CD4-positive, alpha-beta T cell treated with Interferon gamma for 1 hour (primary cell): ENCODE data around the gene PRKN.

Experiments
- DNase-seq: peaks from one replicate; pipeline ENCODE4 v3.0.0-alpha.2; 2020

Gene PRKN

GRCh38 chr6:161393292-161393691 is 1334.3 kb downstream of the PRKN start:
- DNase-seq = no peak

DNA sequence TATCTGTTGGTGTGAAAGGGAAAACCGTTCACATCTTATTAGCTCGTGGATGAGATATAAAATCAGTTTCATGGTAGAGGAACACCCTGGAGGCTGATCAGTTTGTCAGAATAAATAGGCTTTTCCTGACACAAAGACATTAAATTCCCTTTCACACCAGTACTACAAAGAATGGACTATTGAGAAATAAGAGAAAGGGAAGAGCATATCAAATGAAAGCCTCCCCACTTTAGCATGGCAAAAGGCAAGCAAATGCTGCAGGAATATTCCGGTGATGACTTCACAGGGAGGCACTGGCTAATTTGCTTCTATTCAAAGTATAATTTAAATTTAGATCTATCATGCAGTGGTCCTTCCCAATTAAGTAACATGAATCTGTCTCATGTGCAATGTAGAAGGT is 1337.8 kb downstream of the PRKN start:
- no peak for DNase-seq

GRCh38 chr6:161383951-161384350 is 1343.6 kb downstream of the PRKN start:
- no peak for DNase-seq

DNA sequence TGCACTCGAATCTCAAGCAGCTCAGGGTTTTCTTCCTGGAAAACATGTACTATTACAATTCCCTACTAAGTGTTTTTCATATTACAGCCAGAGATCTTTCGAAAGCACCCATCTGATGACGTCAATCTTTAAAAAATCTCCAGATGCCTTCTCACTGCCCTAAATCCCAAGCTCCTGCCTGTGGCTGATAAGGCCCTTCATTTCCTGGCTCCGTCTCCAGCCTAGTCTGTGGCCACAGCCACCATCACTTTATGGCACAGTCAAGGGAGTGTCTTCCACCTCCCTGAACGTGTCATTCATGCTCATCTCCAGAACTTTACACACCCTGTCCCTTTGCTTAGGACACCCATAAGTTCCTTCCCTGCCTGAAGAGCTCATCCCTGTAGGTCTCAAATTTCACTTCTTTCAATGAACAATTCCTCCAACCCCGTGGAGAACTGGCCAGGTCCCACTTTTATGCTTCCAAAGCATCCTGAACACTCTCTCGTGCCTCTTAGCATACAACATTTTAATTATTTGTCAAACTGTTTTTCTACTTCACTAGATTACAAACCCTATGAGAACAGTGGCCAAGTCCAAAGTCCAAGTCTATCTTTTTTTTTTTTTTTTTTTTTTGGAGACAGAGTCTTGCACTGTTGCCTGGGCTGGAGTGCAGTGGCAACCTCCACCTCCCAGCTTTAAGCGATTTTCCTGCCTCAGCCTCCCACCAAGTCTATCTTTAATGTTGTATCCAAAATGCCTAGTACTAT is 1347.6 kb downstream of the PRKN start:
- DNase-seq = no peak

GRCh38 chr6:161378115-161378514 is 1349.5 kb downstream of the PRKN start:
- DNase-seq = no peak

- DNase-seq = no peak
These were observed 1350.5 kb downstream of the PRKN start for GRCh38 chr6:161377116-161377515.

DNA sequence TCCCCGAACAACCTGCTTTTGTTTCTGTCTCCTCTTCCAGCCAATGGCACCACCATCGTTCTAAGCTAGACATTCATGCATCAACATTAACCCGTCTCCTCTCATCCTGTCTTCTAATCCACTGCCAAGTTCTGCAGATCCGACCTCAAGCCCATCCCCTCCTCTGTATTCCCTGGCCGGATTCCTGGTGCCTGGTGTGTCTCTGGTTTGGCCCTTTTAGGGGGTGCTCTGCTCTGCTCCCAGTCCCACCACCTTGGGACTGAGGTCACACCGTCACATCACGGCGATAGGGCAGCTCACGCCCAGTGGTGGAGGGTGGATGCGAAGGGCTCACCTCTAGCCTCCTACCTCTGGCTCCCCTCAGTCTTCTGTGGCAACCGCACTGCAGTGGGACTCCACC is 1351.2 kb downstream of the PRKN start:
- no peak for DNase-seq

GRCh38 chr6:161374971-161375873 is 1352.3 kb downstream of the PRKN start:
- DNase-seq = peak; percentile 65

GRCh38 chr6:161373905-161374451 is 1353.6 kb downstream of the PRKN start:
- DNase-seq = peak; percentile 36

GRCh38 chr6:161372422-161372793 is 1355.2 kb downstream of the PRKN start:
- no peak for DNase-seq

DNA sequence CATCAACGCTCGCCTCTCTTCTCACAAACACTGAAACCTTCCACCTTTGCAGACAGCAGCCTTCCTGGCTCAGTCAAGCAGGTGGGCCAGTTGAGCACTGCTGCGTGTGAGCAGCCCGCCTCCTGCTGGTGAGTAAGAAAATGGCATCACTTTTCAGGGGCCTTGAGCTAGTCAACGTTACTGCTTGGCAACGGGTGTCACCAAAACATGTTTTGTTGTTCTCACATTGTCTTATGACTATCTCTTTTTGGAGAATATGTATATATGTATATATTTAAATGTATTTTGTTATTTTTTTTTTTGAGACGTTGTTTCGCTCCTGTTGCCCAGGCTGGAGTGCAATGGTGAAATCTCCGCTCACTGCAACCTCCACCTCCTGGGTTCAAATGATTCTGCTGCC is 1356.7 kb downstream of the PRKN start:
- DNase-seq = peak; percentile 74

GRCh38 chr6:161369339-161369738 is 1358.2 kb downstream of the PRKN start:
- DNase-seq = peak; percentile 79

DNA sequence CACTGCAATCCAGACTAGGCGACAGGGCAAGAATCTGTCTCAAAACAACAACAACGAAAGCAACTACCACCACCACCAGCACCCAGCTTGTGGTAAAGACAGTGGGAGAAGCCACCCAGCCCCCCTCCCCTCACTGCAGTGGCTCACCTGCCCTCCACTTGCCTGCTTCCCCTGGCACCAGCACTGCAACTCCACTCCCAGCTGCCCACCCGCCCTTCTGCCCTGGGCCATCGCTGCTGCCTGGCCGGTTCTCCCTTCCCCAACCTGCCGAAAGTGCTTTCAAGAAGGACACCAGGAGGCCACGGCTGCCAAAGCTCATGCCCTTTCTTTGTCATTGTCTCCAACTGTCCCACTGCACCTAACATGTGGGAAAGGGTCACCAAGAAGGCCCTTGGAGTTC is 1359.1 kb downstream of the PRKN start:
- no peak for DNase-seq

- no peak for DNase-seq
These were observed 1360.1 kb downstream of the PRKN start for GRCh38 chr6:161367472-161367871.

GRCh38 chr6:161366301-161366923 is 1361.2 kb downstream of the PRKN start:
- peak; percentile 28 for DNase-seq

DNA sequence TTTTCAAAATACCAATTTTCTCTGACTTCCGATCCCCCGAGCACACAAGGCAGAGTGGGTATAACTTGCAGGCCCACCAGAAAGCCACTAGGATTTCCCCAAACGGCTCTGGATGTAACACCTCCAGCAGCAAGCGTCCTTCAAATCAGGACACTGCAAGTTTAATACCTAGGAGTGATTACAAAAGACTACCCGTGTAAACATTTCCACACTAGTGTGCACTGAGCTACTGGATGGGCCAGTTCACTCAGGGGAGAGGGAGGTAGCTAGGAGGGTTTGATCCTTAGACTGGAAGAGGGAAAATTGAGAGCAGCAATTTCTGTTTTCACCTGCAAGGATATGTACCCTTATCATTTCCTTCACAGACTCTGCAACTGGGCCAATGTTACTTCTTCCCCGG is 1361.9 kb downstream of the PRKN start:
- no peak for DNase-seq

- DNase-seq = no peak
These were observed 1364.3 kb downstream of the PRKN start for GRCh38 chr6:161363286-161363685.

- no peak for DNase-seq
These were observed 1365.3 kb downstream of the PRKN start for GRCh38 chr6:161362266-161362665.

DNA sequence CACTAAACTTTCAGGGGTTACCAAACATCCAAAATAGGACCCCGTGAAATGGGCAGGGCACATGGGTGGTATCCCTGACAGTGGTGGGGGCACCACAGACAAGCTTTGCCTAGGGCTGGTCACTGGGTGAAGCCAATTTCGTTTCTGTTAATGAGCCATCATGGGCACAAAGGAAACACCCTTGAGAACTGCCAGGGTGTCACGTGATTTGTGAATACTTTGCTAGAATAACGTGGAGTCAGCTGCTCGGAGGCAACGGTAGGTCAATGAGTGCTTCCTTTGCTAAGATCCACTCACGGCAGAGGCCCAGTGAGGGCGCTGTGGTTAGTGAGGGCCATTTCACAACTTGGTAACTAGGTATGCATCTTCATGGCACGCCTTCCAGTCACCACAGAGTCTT is 1366.0 kb downstream of the PRKN start:
- DNase-seq = no peak

DNA sequence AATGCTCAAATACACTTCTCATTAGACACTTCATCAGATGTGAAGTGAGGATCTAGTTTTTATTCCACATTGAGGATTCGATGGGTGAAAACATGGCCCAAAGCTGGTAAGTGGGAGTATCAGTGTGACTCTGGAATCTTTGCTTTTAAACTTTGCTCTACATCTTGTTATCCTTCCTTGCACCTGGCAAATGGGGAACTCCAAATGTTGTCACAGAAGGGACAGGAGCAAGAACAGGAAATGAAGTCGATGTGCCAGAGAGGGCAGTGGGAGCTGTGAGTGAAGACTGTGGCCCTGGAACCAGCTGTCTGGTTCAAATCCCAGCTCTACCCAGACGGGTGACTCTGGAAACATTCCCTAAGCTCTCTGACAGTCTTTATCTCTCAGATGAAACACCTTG is 1367.0 kb downstream of the PRKN start:
- no peak for DNase-seq

GRCh38 chr6:161359618-161359945 is 1368.0 kb downstream of the PRKN start:
- no peak for DNase-seq

GRCh38 chr6:161356167-161356854 is 1371.3 kb downstream of the PRKN start:
- DNase-seq = no peak

DNA sequence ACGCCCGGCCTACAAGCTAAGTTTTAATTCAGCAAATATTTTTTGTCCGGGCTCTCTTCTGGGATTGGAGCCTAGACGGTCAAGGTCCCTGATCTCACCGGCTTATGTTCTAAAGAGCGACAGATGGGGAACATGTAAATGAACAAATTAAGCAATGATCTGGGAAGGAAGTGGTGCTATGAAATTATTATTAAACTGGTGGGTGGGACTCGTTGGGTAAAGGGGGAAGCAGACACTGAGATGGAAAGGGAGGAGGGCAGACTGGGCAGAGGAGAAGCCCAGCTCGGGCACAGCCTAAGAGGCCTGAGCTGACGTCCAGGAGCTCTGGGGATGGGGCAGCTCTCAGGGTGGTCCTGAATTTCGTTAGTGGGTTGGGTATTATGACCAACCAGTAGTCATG is 1371.9 kb downstream of the PRKN start:
- no peak for DNase-seq
